LNCaP clone FGC (cell line): ENCODE measurements around the gene ARL4D.
"Not testable (repeated sequence)": the region's sequence is repeated elsewhere in the genome, so short reads cannot be mapped to it uniquely, and the experiment has no call there.

Source experiments
- DNase-seq: peaks from one replicate; pipeline ENCODE4 v3.0.0-alpha.2; 2011; ENCODE audit warnings: low read depth
- H3K4me3 ChIP-seq: 2 replicates; pipeline ENCODE4 v1.5.1; 2011; ENCODE audit warnings: mild to moderate bottlenecking, low read depth, low read length, control low read depth
- TF ChIP-seq, protein P1 (sequence below): IDR thresholded peaks from 2 replicates; pipeline ENCODE4 v1.5.1; 2012; ENCODE audit warnings: mild to moderate bottlenecking; ENCODE audit not compliant: control insufficient read depth, insufficient read depth; ENCODE audit errors: extremely low read depth

Gene ARL4D

DNA sequence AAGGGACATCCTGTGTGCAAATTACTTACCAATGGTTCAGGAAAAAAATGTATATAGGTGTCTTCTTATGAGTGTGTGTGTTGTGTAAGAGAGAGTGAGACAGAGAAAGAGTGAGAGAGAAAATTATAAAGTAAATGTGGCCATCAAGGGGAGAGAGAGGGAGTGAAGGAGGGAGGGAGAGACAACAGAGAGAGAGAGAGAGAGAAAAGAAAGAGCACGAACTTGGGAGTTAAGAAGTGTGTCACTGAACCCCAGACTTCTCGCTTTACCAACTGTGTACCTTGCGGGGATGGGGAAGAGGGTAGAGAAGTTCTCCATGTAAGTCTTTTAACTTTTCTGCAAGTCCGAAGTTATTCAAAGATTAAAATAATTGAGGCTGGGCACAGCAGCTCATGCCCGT lies 28.8 kb upstream of the ARL4D start:
- TF ChIP-seq, protein P1, sequence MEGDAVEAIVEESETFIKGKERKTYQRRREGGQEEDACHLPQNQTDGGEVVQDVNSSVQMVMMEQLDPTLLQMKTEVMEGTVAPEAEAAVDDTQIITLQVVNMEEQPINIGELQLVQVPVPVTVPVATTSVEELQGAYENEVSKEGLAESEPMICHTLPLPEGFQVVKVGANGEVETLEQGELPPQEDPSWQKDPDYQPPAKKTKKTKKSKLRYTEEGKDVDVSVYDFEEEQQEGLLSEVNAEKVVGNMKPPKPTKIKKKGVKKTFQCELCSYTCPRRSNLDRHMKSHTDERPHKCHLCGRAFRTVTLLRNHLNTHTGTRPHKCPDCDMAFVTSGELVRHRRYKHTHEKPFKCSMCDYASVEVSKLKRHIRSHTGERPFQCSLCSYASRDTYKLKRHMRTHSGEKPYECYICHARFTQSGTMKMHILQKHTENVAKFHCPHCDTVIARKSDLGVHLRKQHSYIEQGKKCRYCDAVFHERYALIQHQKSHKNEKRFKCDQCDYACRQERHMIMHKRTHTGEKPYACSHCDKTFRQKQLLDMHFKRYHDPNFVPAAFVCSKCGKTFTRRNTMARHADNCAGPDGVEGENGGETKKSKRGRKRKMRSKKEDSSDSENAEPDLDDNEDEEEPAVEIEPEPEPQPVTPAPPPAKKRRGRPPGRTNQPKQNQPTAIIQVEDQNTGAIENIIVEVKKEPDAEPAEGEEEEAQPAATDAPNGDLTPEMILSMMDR = no peak
- H3K4me3 ChIP-seq = no peak overlapping the region
- DNase-seq = no peak

- DNase-seq = no peak
- TF ChIP-seq, protein P1 = no peak
- no peak overlapping the region for H3K4me3 ChIP-seq
These were observed 27.5 kb upstream of the ARL4D start for GRCh38 chr17:43371227-43371821.

DNA sequence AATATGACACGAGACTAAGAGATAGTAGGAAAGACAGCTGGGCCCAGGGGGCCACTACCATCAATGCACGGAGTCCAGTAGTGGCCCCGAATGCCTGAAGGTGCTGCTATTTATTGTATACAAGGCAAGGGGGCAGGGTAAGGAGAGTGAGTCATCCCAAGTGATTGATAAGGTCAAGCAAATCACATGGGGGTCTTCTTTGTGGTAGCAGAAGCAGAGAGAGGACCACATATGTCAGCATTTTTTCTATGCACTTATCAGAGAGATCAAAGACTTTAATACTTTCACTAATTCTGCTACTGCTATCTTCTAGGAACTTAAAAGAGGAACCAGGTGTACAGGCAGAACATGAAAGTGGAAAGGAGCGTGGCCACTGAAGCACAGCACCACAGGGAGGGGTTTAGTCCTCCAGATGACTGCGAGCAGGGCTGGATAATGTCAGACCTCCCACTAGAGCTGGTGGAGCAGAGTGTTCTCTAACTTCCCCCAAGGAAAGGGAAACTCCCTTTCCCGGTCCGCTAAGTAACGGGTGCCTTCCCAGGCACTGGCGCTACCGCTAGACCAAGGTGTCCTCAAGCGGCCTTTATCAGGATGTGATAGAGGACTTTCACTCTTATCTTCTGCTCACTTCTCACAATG lies 26.4 kb upstream of the ARL4D start:
- no peak for DNase-seq
- TF ChIP-seq, protein P1 = no peak
- H3K4me3 ChIP-seq = no peak overlapping the region

- no peak for DNase-seq
- TF ChIP-seq, protein P1 = no peak
- no peak overlapping the region for H3K4me3 ChIP-seq
These were observed 25.4 kb upstream of the ARL4D start for GRCh38 chr17:43373356-43373755.

DNA sequence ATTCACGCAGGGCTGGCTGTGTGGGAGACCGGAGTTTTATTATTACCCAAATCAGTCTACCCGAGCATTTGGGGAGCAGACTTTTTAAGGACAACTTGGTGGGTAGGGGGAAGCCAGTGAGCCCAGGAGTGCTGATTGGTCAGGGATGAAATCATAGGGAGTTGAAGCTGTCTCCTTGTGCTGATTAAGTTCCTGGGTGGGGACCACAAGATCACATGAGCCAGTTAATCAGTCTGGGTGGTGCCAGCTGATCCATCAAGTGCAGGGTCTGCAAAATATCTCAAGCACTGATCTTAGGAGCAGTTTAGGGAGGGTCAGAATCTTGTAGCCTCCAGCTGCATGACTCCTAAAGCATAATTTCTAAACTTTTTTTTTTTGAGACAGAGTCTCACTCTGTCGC lies 22.9 kb upstream of the ARL4D start:
- DNase-seq = not testable (repeated sequence)

GRCh38 chr17:43377056-43377810 lies 21.6 kb upstream of the ARL4D start:
- TF ChIP-seq, protein P1 = no peak
- no peak overlapping the region for H3K4me3 ChIP-seq
- DNase-seq = no peak

More for the DNA sequence above, 22.9 kb upstream of the ARL4D start:
- H3K4me3 ChIP-seq = not testable (repeated sequence)

GRCh38 chr17:43378766-43379165 lies 20.0 kb upstream of the ARL4D start:
- H3K4me3 ChIP-seq = no peak overlapping the region

More at GRCh38 chr17:43378766-43379165, 20.0 kb upstream of the ARL4D start:
- no peak for DNase-seq
- TF ChIP-seq, protein P1 = no peak
